Measurements from ENCODE around the gene EIF2B1.
A peak's percentile ranks its signal among the peaks of the same experiment; 100 is the strongest.

Gene EIF2B1

GRCh38 chr12:123633379-123634141, at the start of gene EIF2B1, which contains the start of gene GTF2H3:
EIF2B1 (minus strand) TSS chr12:123633686; CDS start chr12:123633557, 129 bp downstream.
GTF2H3 (plus strand) TSS chr12:123633829; CDS start chr12:123633860, 31 bp downstream.
- peaks cover 19 to 25% of the 10 kb centered on the region in 2 donors for H3K36me3 ChIP-seq (ENCODE audit: control insufficient read depth in 1 of 2, insufficient read depth in 2 of 2, low read length in 2 of 2)
- no peaks in the 10 kb centered on the region for H3K27me3 ChIP-seq (ENCODE audit: low read depth, low read length)
- no peaks in the 10 kb centered on the region for H3K9me3 ChIP-seq (ENCODE audit: control insufficient read depth in 1 of 2, low read length in 2 of 2)
- H3K4me1 ChIP-seq (ENCODE audit: control insufficient read depth in 1 of 2, insufficient read depth in 2 of 2, low read length in 2 of 2) = peaks cover 0 to 22% of the 10 kb centered on the region in 2 donors
- peak within 1 kb of the TSS; percentile 96 for H3K27ac ChIP-seq (ENCODE audit: low read length)
- H3K4me3 ChIP-seq (ENCODE audit: low read depth in 1 of 2, low read length in 2 of 2) = peak within 1 kb of the TSS; percentile 98 to 99

- Histone ChIP-seq H3K4me1 (ENCODE audit: control insufficient read depth in 1 of 2, insufficient read depth in 2 of 2, low read length in 2 of 2) (no peaks in the 10 kb centered on the region), H3K4me3 (ENCODE audit: low read depth in 1 of 2, low read length in 2 of 2) (no peak overlapping the region), H3K36me3 (ENCODE audit: control insufficient read depth in 1 of 2, insufficient read depth in 2 of 2, low read length in 2 of 2) (peaks cover 6 to 47% of the 10 kb centered on the region in 2 donors), H3K27ac (ENCODE audit: low read length) (no peak overlapping the region), H3K27me3 (ENCODE audit: low read depth, low read length) (no peaks in the 10 kb centered on the region), H3K9me3 (ENCODE audit: control insufficient read depth in 1 of 2, low read length in 2 of 2) (no peaks in the 10 kb centered on the region)
These were observed 48.1 kb upstream of the EIF2B1 start for GRCh38 chr12:123681605-123682004.

- no peak overlapping the region for H3K4me3 ChIP-seq (ENCODE audit: low read depth in 1 of 2, low read length in 2 of 2)
- no peaks in the 10 kb centered on the region for H3K4me1 ChIP-seq (ENCODE audit: control insufficient read depth in 1 of 2, insufficient read depth in 2 of 2, low read length in 2 of 2)
- no peaks in the 10 kb centered on the region for H3K27me3 ChIP-seq (ENCODE audit: low read depth, low read length)
- H3K27ac ChIP-seq (ENCODE audit: low read length) = no peak overlapping the region
- no peaks in the 10 kb centered on the region for H3K9me3 ChIP-seq (ENCODE audit: control insufficient read depth in 1 of 2, low read length in 2 of 2)
- H3K36me3 ChIP-seq (ENCODE audit: control insufficient read depth in 1 of 2, insufficient read depth in 2 of 2, low read length in 2 of 2) = peaks cover 8 to 53% of the 10 kb centered on the region in 2 donors
These were observed 45.5 kb upstream of the EIF2B1 start for GRCh38 chr12:123678981-123679380.

- Histone ChIP-seq H3K27ac (ENCODE audit: low read length) (no peak overlapping the region), H3K4me3 (ENCODE audit: low read depth in 1 of 2, low read length in 2 of 2) (no peak overlapping the region), H3K27me3 (ENCODE audit: low read depth, low read length) (no peaks in the 10 kb centered on the region), H3K9me3 (ENCODE audit: control insufficient read depth in 1 of 2, low read length in 2 of 2) (no peaks in the 10 kb centered on the region), H3K4me1 (ENCODE audit: control insufficient read depth in 1 of 2, insufficient read depth in 2 of 2, low read length in 2 of 2) (peaks cover 3 to 4% of the 10 kb centered on the region in 2 donors), H3K36me3 (ENCODE audit: control insufficient read depth in 1 of 2, insufficient read depth in 2 of 2, low read length in 2 of 2) (peaks cover 8 to 48% of the 10 kb centered on the region in 2 donors)
These were observed 43.3 kb upstream of the EIF2B1 start for GRCh38 chr12:123676616-123677320.

GRCh38 chr12:123675436-123675835, 42.0 kb upstream of the EIF2B1 start:
- Histone ChIP-seq H3K9me3 (ENCODE audit: control insufficient read depth in 1 of 2, low read length in 2 of 2) (no peaks in the 10 kb centered on the region), H3K4me3 (ENCODE audit: low read depth in 1 of 2, low read length in 2 of 2) (no peak overlapping the region), H3K4me1 (ENCODE audit: control insufficient read depth in 1 of 2, insufficient read depth in 2 of 2, low read length in 2 of 2) (peaks cover 7 to 11% of the 10 kb centered on the region in 2 donors), H3K36me3 (ENCODE audit: control insufficient read depth in 1 of 2, insufficient read depth in 2 of 2, low read length in 2 of 2) (peaks cover 4 to 39% of the 10 kb centered on the region in 2 donors), H3K27ac (ENCODE audit: low read length) (no peak overlapping the region), H3K27me3 (ENCODE audit: low read depth, low read length) (no peaks in the 10 kb centered on the region)

- no peaks in the 10 kb centered on the region for H3K27me3 ChIP-seq (ENCODE audit: low read depth, low read length)
- H3K4me3 ChIP-seq (ENCODE audit: low read depth in 1 of 2, low read length in 2 of 2) = peak overlapping the region; percentile 88 to 100
These were observed 38.4 kb upstream of the EIF2B1 start for GRCh38 chr12:123671876-123672275.

GRCh38 chr12:123670882-123671728, 37.6 kb upstream of the EIF2B1 start, which contains the start of gene TCTN2:
TCTN2 (plus strand) TSS chr12:123671113; CDS start chr12:123671241, 128 bp downstream.
- Histone ChIP-seq H3K4me1 (ENCODE audit: control insufficient read depth in 1 of 2, insufficient read depth in 2 of 2, low read length in 2 of 2) (peaks cover 7 to 11% of the 10 kb centered on the region in 2 donors), H3K9me3 (ENCODE audit: control insufficient read depth in 1 of 2, low read length in 2 of 2) (no peaks in the 10 kb centered on the region), H3K27me3 (ENCODE audit: low read depth, low read length) (no peaks in the 10 kb centered on the region), H3K36me3 (ENCODE audit: control insufficient read depth in 1 of 2, insufficient read depth in 2 of 2, low read length in 2 of 2) (peaks cover 4 to 16% of the 10 kb centered on the region in 2 donors), H3K27ac (ENCODE audit: low read length) (peak within 1 kb of the TSS; percentile 31), H3K4me3 (ENCODE audit: low read depth in 1 of 2, low read length in 2 of 2) (peak within 1 kb of the TSS; percentile 88 to 100)

More at GRCh38 chr12:123671876-123672275, 38.4 kb upstream of the EIF2B1 start:
- Histone ChIP-seq H3K27ac (ENCODE audit: low read length) (no peak overlapping the region), H3K4me1 (ENCODE audit: control insufficient read depth in 1 of 2, insufficient read depth in 2 of 2, low read length in 2 of 2) (peaks cover 7 to 11% of the 10 kb centered on the region in 2 donors), H3K9me3 (ENCODE audit: control insufficient read depth in 1 of 2, low read length in 2 of 2) (no peaks in the 10 kb centered on the region), H3K36me3 (ENCODE audit: control insufficient read depth in 1 of 2, insufficient read depth in 2 of 2, low read length in 2 of 2) (peaks cover 4 to 19% of the 10 kb centered on the region in 2 donors)

GRCh38 chr12:123667771-123668170, 34.3 kb upstream of the EIF2B1 start:
- H3K4me1 ChIP-seq (ENCODE audit: control insufficient read depth in 1 of 2, insufficient read depth in 2 of 2, low read length in 2 of 2) = peaks cover 7 to 11% of the 10 kb centered on the region in 2 donors
- H3K27ac ChIP-seq (ENCODE audit: low read length) = no peak overlapping the region
- no peaks in the 10 kb centered on the region for H3K27me3 ChIP-seq (ENCODE audit: low read depth, low read length)
- no peaks in the 10 kb centered on the region for H3K9me3 ChIP-seq (ENCODE audit: control insufficient read depth in 1 of 2, low read length in 2 of 2)
- H3K4me3 ChIP-seq (ENCODE audit: low read depth in 1 of 2, low read length in 2 of 2) = no peak overlapping the region
- peaks cover 0 to 9% of the 10 kb centered on the region in 2 donors for H3K36me3 ChIP-seq (ENCODE audit: control insufficient read depth in 1 of 2, insufficient read depth in 2 of 2, low read length in 2 of 2)

GRCh38 chr12:123659996-123660727, 26.7 kb upstream of the EIF2B1 start:
- no peak overlapping the region for H3K4me3 ChIP-seq (ENCODE audit: low read depth in 1 of 2, low read length in 2 of 2)
- H3K27me3 ChIP-seq (ENCODE audit: low read depth, low read length) = no peaks in the 10 kb centered on the region
- H3K4me1 ChIP-seq (ENCODE audit: control insufficient read depth in 1 of 2, insufficient read depth in 2 of 2, low read length in 2 of 2) = no peaks in the 10 kb centered on the region
- H3K9me3 ChIP-seq (ENCODE audit: control insufficient read depth in 1 of 2, low read length in 2 of 2) = no peaks in the 10 kb centered on the region
- no peak overlapping the region for H3K27ac ChIP-seq (ENCODE audit: low read length)
- peaks cover 2 to 57% of the 10 kb centered on the region in 2 donors for H3K36me3 ChIP-seq (ENCODE audit: control insufficient read depth in 1 of 2, insufficient read depth in 2 of 2, low read length in 2 of 2)

GRCh38 chr12:123657211-123657610, 23.7 kb upstream of the EIF2B1 start:
- no peak overlapping the region for H3K27ac ChIP-seq (ENCODE audit: low read length)
- no peaks in the 10 kb centered on the region for H3K9me3 ChIP-seq (ENCODE audit: control insufficient read depth in 1 of 2, low read length in 2 of 2)
- H3K36me3 ChIP-seq (ENCODE audit: control insufficient read depth in 1 of 2, insufficient read depth in 2 of 2, low read length in 2 of 2) = peaks cover 5 to 63% of the 10 kb centered on the region in 2 donors
- no peak overlapping the region for H3K4me3 ChIP-seq (ENCODE audit: low read depth in 1 of 2, low read length in 2 of 2)
- no peaks in the 10 kb centered on the region for H3K4me1 ChIP-seq (ENCODE audit: control insufficient read depth in 1 of 2, insufficient read depth in 2 of 2, low read length in 2 of 2)
- H3K27me3 ChIP-seq (ENCODE audit: low read depth, low read length) = no peaks in the 10 kb centered on the region
